ENCODE data around the gene LAMP5.

DNA sequence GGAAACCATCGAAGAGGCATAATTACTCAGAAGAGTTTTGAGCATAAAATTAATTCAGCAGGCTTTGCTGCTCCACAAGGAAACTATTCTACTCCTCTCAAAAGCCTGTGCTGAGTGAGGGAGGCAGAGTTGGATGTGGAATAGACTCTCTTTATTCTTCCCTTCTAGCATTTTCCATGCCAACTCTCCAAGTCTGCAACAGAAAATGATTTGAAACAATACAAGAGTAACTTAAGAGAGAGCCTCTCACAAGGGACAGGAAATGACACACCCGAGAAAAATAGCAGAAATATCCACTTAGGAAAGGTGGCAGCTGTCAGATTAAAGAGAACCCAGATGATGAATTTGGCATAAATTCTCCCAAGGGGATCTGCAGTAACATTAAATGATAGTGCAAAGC lies 26.3 kb upstream of the LAMP5 start:
- TF ChIP-seq, protein P1, sequence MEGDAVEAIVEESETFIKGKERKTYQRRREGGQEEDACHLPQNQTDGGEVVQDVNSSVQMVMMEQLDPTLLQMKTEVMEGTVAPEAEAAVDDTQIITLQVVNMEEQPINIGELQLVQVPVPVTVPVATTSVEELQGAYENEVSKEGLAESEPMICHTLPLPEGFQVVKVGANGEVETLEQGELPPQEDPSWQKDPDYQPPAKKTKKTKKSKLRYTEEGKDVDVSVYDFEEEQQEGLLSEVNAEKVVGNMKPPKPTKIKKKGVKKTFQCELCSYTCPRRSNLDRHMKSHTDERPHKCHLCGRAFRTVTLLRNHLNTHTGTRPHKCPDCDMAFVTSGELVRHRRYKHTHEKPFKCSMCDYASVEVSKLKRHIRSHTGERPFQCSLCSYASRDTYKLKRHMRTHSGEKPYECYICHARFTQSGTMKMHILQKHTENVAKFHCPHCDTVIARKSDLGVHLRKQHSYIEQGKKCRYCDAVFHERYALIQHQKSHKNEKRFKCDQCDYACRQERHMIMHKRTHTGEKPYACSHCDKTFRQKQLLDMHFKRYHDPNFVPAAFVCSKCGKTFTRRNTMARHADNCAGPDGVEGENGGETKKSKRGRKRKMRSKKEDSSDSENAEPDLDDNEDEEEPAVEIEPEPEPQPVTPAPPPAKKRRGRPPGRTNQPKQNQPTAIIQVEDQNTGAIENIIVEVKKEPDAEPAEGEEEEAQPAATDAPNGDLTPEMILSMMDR (IDR thresholded peaks at IDR 0.05; ENCODE audit: insufficient read depth, low read depth, low read length): no peak
- no peak for TF ChIP-seq EZH2 (IDR thresholded peaks at IDR 0.05; ENCODE audit: insufficient read depth, low read length)
